ENCODE results near the gene FOXA2. TPM values are rescaled to one million over a fixed set of nuclear protein-coding genes. Genes with fewer than 3 reads are reported as not detected.

Gene FOXA2
- polyA plus RNA-seq, 2 of the 4 experiments (the other 2 are of a cell fraction): 8.3 to 20.7 TPM

DNA sequence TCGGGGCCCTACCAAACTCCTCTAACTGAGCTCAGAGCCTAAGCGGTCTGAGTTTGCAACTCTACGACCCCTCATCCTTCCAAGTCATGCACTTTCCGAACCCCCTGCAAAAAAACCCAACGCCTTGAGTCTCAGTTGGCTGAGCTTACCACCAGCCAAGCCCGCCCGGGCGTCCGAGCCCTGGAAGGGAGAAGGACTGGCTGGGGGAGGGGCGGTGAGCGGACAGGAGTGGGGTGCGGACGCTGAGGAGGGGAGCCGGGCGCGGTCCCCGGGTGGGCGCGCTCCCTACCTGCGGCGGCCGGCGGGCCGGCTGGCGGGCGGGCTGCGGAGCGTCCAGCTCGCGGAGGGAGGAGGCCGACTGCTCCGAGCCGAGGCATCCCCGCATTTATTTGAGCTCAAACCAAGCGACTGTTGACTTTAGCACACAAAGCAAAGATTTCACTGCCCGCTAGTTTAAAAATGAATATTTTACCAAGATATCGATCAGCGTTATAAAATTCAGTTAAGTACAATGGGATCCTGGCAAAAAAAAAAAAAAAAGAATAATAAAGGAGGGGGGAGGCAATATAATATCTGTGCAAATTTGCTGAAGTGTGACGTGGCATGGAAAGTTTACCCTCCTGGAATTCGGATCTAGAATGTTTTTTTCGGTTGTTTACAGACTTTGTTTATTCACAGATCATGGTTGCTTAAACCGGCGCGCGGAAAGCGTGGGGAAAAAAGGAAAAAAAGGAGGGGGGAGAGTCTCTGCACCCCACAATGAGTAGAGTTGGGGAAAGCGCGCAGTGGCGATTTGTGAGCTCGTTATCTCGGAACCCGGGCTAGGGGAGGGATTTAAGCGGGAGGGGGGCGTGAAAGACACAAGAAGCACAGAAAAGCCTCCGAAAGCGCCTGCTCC is 5.9 kb downstream of the FOXA2 start (continued):
- TF ChIP-seq, protein P1, sequence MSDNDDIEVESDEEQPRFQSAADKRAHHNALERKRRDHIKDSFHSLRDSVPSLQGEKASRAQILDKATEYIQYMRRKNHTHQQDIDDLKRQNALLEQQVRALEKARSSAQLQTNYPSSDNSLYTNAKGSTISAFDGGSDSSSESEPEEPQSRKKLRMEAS (IDR thresholded peaks at IDR 0.05): peak; percentile 48
- TF ChIP-seq ZNF302 (CRISPR knock-in tag; IDR thresholded peaks at IDR 0.05) (no peak), HEYL (CRISPR knock-in tag; IDR thresholded peaks at IDR 0.05) (no peak), NPAS2 (CRISPR knock-in tag; IDR thresholded peaks at IDR 0.05; ENCODE audit: borderline replicate concordance) (no peak), MAZ (IDR thresholded peaks at IDR 0.05; ENCODE audit: borderline replicate concordance, low read depth, low read length) (no peak), MAFK (IDR thresholded peaks at IDR 0.05; ENCODE audit: partially characterized antibody) (no peak), PHF8 (IDR thresholded peaks at IDR 0.05; ENCODE audit: borderline replicate concordance, low read depth) (0 out of 2 replicates have a peak, but pooled peaks have one; percentile 52), JUNB (IDR thresholded peaks at IDR 0.05) (no peak), MYC (IDR thresholded peaks at IDR 0.05; ENCODE audit: borderline replicate concordance, low read length) (no peak), HOXB5 (CRISPR knock-in tag; IDR thresholded peaks at IDR 0.05) (no peak), CBX8 (IDR thresholded peaks at IDR 0.05) (no peak), JUN (IDR thresholded peaks at IDR 0.05) (no peak), SREBF2 (IDR thresholded peaks at IDR 0.05) (no peak), RAD21 (conservative IDR thresholded peaks at IDR 0.05 in 1 of 2, IDR thresholded peaks at IDR 0.05 in 1 of 2) (peak in 1 of 2 experiments; percentile 7; a peak in 1 of 5 replicates), HDAC2 (IDR thresholded peaks at IDR 0.05) (no peak), CHD4 (IDR thresholded peaks at IDR 0.05; ENCODE audit: borderline replicate concordance) (no peak), NFE2L2 (conservative IDR thresholded peaks at IDR 0.05; ENCODE audit: low read length) (no peak), EHF (CRISPR knock-in tag; IDR thresholded peaks at IDR 0.05) (no peak), RFX5 (IDR thresholded peaks at IDR 0.05) (0 out of 2 replicates have a peak, but pooled peaks have one; percentile 25)
- TF ChIP-seq, protein P2, sequence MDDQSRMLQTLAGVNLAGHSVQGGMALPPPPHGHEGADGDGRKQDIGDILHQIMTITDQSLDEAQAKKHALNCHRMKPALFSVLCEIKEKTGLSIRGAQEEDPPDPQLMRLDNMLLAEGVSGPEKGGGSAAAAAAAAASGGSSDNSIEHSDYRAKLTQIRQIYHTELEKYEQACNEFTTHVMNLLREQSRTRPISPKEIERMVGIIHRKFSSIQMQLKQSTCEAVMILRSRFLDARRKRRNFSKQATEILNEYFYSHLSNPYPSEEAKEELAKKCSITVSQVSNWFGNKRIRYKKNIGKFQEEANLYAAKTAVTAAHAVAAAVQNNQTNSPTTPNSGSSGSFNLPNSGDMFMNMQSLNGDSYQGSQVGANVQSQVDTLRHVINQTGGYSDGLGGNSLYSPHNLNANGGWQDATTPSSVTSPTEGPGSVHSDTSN (IDR thresholded peaks at IDR 0.05): no peak
- TF ChIP-seq, protein P3, sequence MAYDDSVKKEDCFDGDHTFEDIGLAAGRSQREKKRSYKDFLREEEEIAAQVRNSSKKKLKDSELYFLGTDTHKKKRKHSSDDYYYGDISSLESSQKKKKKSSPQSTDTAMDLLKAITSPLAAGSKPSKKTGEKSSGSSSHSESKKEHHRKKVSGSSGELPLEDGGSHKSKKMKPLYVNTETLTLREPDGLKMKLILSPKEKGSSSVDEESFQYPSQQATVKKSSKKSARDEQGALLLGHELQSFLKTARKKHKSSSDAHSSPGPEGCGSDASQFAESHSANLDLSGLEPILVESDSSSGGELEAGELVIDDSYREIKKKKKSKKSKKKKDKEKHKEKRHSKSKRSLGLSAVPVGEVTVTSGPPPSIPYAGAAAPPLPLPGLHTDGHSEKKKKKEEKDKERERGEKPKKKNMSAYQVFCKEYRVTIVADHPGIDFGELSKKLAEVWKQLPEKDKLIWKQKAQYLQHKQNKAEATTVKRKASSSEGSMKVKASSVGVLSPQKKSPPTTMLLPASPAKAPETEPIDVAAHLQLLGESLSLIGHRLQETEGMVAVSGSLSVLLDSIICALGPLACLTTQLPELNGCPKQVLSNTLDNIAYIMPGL (CRISPR knock-in tag; IDR thresholded peaks at IDR 0.05; ENCODE audit: borderline replicate concordance): no peak
- TF ChIP-seq, protein P4, sequence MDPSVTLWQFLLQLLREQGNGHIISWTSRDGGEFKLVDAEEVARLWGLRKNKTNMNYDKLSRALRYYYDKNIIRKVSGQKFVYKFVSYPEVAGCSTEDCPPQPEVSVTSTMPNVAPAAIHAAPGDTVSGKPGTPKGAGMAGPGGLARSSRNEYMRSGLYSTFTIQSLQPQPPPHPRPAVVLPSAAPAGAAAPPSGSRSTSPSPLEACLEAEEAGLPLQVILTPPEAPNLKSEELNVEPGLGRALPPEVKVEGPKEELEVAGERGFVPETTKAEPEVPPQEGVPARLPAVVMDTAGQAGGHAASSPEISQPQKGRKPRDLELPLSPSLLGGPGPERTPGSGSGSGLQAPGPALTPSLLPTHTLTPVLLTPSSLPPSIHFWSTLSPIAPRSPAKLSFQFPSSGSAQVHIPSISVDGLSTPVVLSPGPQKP (IDR thresholded peaks at IDR 0.05; ENCODE audit: low read depth, low read length): no peak
- TF ChIP-seq, protein P5, sequence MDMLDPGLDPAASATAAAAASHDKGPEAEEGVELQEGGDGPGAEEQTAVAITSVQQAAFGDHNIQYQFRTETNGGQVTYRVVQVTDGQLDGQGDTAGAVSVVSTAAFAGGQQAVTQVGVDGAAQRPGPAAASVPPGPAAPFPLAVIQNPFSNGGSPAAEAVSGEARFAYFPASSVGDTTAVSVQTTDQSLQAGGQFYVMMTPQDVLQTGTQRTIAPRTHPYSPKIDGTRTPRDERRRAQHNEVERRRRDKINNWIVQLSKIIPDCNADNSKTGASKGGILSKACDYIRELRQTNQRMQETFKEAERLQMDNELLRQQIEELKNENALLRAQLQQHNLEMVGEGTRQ (IDR thresholded peaks at IDR 0.05): no peak

Data from A549 (cell line).